SU-DHL-6 (cell line): ENCODE data around the gene WDR64.

Experiments used
- EZH2phosphoT487 ChIP-seq: fragments of 200-600 bp; sonication (generic), shearing (Covaris generic); conservative IDR thresholded peaks from 2 replicates; pipeline ENCODE4 v1.6.1; 2018; ENCODE audit warnings: mild to moderate bottlenecking, antibody characterized with exemption, low read length, moderate library complexity, mixed read lengths
- TF ChIP-seq, protein P1 (sequence below): fragments of 200-600 bp; sonication (generic); IDR thresholded peaks from one replicate; pipeline ENCODE4 v1.5.1; 2017; ENCODE audit warnings: antibody characterized with exemption, mild to moderate bottlenecking, low read length, moderate library complexity; ENCODE audit not compliant: insufficient read depth, poor library complexity, severe bottlenecking

DNA sequence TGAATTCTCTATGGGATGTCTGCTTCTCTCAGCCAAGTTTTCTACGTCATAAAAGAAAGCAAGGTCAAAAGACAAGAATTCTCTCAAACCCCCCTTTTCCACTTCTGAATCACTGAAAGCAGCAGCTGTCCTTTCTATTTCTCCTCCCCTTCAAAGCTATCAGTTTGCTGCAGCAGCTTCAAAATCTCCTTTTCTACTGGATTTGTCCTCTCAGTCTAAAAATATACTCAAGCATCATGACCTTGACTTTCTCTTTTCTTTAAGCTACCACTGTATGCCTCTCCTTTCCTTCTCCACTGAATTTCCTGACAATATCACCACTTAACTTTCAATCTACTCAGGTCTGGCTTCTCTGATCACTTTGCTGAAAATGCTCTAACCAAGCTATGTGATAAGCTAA, 1.9 kb downstream of the WDR64 start:
- TF ChIP-seq, protein P1, sequence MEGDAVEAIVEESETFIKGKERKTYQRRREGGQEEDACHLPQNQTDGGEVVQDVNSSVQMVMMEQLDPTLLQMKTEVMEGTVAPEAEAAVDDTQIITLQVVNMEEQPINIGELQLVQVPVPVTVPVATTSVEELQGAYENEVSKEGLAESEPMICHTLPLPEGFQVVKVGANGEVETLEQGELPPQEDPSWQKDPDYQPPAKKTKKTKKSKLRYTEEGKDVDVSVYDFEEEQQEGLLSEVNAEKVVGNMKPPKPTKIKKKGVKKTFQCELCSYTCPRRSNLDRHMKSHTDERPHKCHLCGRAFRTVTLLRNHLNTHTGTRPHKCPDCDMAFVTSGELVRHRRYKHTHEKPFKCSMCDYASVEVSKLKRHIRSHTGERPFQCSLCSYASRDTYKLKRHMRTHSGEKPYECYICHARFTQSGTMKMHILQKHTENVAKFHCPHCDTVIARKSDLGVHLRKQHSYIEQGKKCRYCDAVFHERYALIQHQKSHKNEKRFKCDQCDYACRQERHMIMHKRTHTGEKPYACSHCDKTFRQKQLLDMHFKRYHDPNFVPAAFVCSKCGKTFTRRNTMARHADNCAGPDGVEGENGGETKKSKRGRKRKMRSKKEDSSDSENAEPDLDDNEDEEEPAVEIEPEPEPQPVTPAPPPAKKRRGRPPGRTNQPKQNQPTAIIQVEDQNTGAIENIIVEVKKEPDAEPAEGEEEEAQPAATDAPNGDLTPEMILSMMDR = no peak
- TF ChIP-seq EZH2phosphoT487 = no peak
